ENCODE data around the gene ABR.
A peak's percentile ranks its signal among the peaks of the same experiment; 100 is the strongest.
"Not testable (repeated sequence)": the region's sequence is repeated elsewhere in the genome, so short reads cannot be mapped to it uniquely, and the experiment has no call there.

Gene ABR

DNA sequence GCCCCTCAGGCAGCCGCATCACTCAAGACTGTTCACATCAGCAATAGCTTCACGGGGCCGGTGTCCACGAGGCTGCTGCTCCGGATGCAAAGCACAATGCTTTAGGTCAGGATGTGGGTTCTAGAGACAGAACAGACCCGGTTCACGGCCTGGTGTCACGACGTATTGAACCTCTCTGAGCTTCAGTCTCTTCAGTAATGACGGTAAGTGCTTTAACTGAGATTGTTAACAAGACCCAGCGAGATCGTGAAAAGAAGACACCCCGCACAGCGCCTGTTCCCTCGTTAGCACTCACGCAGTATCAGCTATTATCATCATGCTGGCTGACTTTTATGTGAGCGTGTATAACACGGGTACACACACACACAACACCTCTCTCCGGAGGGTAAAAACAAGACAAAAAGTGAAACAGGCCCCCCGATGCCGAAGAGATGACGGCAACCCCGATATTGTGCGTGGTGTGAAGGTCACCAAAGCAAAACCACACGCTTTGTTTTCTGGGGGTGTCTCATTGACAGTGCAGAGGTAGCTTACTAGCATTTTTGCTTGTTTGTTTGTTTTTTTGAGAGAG is 21.4 kb upstream of the ABR start:
- DNase-seq = peak; percentile 65

- not testable (repeated sequence) for DNase-seq
Observed at GRCh38 chr17:1199271-1199743, 19.5 kb upstream of the ABR start.

DNA sequence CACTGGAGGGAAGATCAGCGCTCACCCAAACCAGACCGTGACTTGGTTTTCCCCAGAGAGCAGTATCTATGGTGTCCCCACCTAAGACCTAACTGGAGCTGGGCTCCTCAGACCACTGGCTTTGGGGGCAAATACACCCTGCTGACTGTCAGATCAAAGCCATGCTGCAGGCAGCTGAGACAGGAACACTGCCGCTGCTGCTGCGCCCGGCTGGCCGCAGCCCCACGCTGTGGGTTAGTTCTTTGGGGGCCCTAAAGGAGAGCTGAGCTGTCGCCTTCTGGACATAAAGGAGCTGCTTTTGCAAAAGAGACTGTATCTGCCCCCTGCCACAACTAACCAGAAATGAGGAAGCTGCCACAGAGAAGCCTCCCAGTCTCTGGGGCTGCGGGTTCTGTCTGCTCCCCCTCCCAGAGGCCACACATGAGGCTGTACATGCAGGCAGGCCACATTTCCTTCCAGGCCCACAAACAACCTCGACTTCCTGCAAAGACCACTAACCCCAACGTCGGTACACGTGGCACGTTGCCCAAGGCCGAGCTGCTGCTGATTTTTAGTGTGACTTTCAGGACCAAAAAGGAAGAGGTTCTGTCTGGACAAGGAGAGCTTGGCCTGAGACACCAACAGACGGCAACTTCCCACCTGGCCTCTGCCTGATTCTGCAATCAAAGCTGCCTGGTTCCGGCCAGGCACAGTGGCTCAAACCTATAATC is 18.2 kb upstream of the ABR start:
- DNase-seq = peak; percentile 77

DNA sequence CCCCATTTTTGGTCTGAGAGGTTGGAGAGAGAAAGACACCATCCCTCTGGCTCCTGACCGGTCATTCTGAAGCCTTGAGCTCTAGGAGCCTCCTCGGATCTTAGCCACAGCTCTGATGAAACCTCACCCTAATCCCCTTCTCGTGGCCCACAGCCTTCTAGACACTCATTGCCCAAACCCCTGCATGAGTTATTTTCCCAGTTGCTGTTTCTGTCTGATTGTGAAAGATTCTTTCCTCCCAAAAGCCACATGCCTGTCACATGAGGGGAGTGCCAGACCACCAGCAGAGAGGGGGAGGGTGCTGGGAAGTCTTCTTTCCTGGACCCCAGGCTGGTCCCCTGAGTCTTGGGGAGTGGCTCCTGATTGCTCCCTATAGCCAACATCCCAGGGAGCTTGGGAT is 17.6 kb upstream of the ABR start:
- no peak for DNase-seq

DNA sequence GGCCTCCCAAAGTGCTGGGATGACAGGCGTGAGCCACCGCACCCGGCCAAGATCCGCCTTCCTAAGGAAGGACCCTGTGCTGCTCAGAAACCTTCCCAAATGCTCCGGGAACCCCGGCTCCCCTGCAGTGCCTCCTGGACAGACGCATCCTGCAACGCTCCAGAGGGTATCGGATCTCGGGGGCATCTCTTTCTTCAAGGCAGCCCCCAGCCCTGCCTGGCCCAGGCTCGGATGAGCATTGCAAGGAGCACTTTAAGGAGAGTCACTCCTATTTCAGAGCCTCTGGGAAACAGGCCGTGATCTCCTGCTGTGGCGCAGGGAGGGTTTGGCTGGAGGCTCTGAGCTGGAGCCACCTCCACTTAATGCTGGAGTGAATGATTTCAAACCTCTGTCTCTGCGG is 17.2 kb upstream of the ABR start:
- DNase-seq = no peak

DNA sequence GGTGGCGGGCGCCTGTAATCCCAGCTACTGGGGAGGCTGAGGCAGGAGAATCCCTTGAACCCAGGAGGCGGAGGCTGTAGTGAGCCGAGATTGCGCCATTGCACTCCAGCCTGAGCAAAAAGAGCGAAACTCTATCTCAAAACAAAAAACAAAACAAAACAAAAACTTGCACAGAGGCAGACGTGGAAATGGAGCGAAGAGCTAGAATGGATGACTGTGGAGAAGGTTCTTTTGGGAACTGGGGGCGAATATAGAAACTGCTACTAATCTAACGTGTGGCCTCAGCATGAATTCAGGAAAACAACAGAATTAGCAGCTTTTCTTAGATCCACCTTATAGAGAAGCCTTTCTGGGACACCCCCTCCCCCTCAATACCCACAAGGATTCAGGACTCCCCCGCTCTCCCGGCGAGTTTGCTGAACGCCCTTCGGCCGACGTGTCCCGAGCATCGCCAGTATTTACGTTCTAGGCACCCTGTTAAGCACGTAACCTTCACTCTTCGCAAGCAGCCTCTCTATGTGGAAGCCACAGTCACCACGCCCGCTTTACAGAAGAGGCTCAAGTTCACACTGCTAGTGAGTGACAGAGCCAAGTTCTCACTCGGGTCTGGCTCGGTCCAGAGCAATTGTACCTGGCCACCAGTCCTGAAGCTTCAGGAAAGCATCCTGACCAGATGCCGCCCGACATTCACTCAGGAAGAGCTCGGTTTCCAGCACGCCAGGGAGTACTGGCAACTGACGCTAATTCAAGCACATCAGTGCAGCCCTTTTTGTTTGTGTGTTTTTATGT is 13.3 kb upstream of the ABR start:
- no peak for DNase-seq

DNA sequence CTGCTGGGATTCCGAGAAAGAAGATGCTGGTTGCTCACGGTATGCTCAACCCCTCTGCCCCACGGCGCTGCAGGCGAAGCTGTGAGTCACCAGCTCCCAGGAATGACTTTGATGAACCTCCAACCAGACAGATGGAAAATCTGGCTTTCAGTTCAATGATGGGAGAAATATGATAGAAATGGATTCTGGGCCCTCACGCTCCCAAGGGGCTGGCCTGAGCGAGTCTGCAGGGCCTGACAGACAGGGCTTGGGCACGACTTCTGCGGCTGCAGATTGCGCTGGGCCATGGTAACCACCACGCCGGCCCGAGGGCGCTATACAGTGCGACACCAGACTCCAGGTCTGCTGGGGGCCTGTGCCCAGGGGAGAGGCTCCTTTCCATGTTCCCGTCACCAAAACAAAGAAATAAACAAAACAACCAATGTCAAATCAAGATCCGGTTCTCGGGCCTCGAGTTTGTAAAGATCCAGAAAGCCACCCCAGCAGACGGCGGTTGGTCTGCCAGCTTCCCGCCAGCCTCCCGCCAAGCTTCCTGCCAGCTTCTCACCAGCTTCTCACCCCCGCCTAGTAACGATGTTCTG is 11.1 kb upstream of the ABR start:
- DNase-seq = no peak

DNA sequence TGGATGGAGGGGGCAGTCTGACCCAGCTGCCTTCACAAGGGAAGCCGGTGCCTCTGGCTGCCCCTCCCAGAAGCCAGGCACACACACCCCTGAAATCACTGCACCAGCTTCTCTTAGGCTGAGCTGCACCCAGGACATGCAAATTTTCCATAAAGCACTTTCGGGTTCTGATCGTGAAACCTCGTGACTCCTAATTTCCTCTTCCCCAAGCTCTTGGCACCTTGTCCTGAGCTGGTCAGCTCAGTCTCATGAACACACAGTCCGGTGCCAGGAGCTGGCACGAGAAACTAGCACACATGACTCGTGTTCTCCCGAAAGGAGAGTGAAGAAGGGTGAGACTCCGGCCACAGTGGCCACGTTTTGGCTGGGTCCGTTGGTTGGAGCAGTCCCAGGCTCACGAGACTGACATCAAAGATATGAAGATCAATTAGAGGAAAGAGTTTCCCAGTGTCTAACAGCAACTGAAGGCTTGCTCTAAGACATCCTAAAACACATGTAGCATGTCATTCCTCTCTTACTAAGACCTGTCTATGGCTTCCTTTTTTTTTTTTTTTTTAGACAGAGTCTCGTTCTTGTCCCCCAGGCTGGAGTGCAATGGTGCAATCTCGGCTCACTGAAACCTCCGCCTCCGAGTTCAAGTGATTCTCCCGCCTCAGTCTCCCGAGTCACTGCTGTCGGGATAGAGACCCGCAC is 9.2 kb upstream of the ABR start:
- DNase-seq = no peak

DNA sequence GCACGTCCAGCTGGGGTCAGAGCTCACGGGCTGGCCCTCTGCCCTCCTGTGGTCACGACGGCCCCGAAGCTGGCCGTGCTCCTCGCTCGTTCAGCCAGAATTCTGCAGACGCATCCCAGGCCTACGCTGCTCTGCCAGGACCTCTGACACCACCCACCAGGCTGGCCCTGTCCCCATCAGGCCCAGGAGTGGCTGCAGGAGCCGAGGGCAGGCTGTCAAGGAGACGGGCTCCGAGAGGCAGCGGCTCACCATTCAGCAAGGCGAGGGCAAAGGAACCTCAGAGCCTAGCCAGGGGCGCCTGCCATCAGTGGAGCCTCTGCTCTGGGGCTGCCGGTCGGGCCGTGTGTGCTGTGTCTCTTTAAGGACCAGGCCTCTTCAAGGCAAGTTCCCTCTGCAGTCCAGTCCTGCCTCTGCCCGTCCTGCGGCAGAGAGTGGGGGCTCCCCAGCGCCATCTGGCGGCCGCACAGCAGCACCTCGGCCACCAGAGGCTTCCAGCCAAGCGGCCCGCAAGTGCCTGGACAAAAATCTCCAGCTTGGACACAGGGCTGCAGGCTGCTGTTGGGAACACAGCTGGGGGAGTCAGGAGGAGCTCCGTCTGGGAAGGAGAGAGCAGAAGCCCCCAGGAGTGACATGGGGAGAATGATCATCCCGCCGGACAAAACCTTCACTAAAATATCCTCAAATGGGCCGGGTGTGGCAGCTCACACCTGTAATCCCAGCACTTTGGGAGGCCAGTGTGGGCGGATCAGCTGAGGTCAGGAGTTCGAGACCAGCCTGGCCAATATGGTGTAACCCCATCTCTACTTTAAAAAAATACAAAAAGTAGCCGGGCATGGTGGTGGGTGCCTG is 7.4 kb upstream of the ABR start:
- DNase-seq = peak; percentile 78

DNA sequence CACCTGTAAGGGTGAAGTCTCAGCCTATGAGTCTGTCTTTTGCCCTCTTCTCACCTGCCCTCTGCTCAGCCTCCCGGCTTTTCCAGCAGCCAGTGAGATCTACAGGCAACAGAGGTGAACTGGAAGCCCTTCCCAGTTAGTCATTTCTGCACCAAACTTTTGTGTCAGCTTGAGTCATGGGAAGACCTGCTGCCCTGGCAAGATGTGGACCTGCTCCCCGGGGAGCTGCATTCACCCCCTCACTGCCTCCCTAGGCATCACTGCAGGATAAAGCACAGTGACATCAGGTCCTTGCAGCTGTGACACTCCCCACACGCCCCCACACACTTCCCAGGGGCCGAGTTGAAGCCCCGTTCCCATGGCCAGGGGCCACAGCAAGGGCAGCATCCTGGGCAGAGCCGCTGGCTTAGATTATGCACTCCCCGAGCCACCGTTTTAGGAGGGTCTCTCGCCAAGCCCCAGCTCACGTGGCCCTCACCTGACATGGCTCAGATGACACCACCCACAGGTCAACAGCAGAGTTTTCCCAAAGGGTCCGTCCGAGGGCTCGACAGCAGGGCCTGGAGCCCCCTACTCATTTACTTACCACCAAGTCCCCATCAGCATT is 6.5 kb upstream of the ABR start:
- DNase-seq = no peak

GRCh38 chr17:1183171-1183873 is 3.5 kb upstream of the ABR start:
- DNase-seq = no peak

- DNase-seq = no peak
Observed at GRCh38 chr17:1182811-1183170, 3.0 kb upstream of the ABR start.

DNA sequence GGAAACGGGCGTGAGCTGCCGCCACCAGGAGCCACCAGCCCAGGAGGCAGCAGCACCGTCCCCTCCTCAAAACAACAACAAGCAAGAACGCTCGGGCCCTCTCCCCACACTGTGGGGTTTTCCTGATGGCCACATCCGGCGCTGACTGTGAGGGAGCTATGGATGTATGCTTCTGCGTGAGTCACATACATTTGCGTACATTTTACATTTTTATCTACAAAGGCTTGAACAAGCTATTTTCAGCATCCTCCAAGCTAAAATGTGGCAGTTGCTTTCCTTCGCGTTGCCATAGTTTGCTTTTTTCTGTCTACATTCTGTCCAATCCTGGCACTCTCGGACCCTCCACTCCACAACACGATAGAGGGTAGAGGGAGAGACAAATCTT is 2.0 kb upstream of the ABR start:
- DNase-seq = no peak

DNA sequence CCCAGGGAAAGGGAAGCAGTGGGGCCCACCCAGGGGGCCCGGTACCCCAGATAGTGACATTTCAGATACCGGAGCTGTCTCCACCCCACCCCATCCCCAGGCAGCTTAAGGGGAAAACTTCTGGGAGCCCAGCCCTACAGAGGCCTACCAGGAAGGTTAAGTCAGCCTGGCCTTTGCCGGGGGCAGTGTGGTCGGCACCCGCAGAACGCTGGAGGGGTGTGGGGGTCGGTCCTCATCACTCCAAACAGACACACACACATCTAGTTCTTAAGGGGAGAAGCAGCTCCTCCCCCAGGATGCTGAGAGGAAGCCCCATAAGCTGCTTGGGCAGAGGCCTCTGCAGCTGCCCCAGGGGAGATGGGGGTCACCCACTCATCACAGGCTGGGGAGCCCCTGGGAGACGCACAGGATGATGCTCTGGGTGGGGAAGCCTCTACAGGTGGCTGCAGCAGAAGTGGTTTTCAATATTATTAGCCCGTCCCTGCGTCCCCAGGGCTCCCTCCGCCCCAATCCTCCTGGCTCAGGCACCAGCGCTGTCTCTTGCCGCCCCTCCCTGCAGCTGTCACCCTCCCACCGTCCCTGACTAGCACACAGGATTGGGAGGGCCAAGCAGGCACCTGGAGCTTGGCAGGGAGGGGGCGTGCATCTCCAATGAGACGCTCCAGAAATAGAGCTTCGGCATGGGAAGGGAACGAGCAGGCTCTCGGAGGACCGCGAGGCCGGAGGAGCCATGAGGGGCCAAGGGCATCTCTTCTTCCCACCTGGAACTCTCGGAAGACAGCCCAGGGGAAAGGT is 1.4 kb upstream of the ABR start:
- DNase-seq = no peak

- DNase-seq = no peak
Observed at GRCh38 chr17:1179112-1179817, 516 bp downstream of the ABR start.

GRCh38 chr17:1177016-1177700 is 2.6 kb downstream of the ABR start:
- DNase-seq = no peak

- no peak for DNase-seq
Observed at GRCh38 chr17:1174263-1174880, 5.4 kb downstream of the ABR start.

Data from CD4-positive, alpha-beta T cell treated with Interleukin-21 for 1 hour (primary cell).